Stimulated activated CD4-positive, alpha-beta T cell treated with anti-CD3 and anti-CD28 coated beads, Interleukin-4, amount 100 ng/mL, for 4 hours (primary cell): ENCODE measurements around the gene WDFY3.
"Not testable (repeated sequence)": the region's sequence is repeated elsewhere in the genome, so short reads cannot be mapped to it uniquely, and the experiment has no call there.

Source experiments
- DNase-seq, 2 experiments: peaks; one replicate each; pipeline ENCODE4 v3.0.0-alpha.2; 2020

The WDFY3 gene

DNA sequence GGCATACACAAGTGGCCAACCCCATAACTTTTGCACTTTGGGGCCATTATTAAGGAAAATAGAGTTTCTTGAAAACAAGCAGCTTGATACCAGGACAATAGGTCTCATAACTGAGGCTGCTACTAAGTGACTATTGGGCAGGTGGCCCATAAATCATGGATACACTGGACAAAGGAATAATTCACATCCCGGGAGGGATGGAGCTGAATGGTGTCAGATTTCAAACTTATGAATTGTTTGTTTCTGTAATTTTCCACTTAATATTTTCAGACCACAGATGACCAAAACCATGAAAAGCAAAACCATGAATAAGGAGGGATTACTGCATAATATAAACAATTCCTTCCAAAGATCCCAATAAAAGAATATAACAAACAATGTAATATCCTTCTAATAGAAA lies 114.4 kb downstream of the WDFY3 start:
- DNase-seq: no peak

DNA sequence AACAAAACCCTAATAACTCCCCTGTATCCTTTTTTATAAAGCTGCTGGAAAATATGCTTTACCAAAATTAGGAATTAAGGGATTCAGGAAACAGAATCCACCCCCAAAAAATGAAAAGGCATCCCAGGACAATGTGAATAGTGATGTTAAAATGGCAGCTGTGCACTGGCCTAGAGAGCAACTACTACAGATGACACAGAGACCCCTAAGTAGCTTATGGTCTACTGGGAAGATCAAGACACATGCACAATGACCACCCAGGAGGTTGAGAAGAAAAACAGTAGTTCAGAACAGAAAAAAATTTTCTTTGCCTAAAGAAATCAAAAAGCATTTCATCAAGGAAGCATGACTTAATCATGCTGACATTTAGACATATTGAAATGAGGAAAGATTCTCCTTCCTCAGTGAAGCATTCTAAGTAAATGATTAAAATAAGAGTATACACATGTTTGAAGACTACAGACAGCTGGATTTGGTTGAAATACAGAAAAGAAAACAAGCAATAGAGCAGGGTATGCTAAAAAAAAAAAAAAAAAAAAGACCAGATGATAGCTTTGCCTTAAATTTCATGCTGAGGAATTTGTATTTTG lies 117.3 kb downstream of the WDFY3 start:
- no peak for DNase-seq

DNA sequence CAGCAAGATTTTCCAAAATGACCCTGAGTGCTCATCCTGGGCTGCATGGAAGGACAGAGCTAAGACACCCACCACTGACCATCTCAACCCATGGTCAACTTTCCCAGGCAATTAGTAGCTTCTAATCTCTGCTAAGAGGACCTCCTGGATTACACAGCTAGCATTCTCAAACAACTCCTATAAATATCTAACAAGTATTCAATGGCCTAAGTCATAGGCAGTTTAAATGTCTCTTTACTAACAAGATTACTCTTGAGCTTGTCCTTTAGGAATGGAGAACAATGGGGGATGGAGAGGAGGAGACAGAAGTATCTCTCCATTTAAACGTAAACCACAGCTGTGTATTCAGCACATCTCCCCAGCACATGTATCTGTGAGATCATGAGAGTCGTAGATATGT lies 118.1 kb downstream of the WDFY3 start:
- no peak for DNase-seq

DNA sequence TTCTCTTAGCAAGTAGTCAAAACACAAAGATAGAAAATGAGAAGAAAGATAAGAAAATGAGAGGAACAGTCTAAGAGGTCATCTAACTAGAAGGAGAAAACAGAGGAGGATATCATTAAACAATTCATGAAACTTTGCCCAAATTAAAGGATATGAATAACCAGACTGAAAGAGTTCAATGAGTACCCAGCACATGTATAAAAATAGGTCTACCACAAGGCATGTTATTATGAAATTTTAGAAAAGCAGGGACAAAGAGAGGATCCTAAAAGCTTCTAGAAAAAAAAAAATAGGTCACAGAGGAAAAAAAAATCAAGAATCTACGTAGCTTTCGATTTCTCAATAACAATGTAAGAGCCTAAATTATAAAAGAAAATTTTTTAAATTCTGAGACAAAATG lies 118.5 kb downstream of the WDFY3 start:
- DNase-seq: no peak

DNA sequence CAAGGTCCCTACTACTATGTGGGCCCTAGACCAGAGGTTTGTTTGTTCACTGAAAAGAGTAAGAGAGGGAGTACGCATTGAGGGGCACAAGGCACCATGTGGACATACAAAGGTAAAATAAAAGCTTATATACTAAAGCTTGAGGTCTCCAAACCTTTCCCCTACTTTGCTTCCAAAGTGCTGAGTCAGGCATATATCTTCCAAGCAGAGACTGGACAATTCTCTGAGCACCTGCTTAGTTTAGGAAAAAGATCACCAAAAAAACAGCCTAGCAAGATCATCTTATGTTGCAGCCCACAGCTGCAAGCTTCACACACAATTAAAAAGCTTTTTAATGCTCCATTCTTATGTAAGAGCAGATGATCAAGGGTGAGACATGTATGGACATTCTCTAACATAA lies 119.5 kb downstream of the WDFY3 start:
- DNase-seq: no peak

DNA sequence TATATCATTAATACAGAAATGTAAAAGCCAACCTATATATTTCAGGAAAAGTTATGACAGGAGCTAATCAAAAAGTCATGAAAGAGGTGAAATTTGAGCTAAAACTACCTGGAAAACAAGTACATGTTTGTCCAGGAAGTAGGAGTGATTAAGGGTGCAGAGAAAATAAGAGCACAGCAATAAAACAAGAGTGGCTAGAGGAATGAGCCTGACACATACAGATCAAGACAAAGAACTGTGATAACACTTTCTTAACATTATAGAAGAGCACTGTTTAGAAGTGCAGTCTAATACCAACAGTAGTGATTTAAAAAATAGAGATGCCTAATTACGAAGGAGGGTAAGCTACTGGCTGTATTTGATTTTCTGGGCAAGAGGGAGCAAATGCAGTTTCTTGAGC lies 125.1 kb downstream of the WDFY3 start:
- no peak for DNase-seq

DNA sequence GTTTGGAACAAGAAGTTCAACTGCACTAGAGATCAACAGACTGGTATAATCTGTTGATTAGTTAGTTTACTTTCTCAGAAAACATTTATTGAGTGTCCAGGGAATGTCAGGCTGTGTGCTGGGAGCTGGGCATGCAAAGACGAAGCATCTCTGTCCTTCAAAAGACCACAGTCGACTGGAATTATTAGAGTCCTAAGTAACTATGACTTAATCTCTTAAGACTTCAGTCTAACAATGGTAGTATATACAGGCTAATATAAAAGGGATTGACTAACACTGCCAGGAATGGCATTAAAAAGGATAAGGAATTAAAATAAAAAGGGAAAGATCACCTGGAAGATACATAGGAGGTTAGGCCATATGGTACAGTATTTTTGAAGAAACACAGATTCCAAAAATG lies 128.7 kb downstream of the WDFY3 start:
- no peak for DNase-seq

DNA sequence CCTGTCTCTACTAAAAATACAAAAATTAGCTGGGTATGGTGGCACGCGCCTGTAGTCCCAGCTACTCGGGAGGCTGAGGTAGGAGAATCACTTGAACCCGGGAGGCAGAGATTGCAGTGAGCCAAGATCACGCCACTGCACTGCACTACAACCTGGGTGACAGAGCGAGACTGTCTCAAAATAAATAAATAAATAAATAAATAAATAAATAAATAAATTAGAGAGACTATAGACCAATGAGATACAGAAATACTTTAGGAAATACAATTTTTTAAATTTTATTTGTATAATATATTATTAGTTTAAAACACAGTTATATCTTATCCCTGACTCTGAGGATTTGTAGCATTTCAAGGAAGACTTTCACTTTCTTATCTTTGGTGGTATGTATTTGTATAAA lies 136.9 kb downstream of the WDFY3 start:
- DNase-seq: not testable (repeated sequence)

DNA sequence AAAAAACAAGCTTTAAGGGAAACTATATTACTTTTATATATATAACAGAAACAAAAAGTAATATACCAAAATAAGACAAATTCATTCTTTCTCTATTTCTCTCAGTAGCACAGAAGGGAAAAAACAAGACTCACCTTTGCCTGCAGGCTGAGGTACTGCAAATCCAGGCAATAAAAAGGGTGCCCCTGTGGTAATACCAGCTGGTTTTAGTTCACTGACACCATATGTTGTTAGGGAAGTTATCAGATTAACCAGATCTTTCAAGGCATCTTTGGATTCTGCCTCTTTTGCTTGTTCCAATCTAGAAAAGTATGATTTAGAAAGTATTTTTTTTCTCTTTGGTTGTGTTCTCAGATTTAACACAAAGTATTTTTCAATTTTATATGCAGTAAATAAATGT lies 139.8 kb downstream of the WDFY3 start:
- DNase-seq: no peak

DNA sequence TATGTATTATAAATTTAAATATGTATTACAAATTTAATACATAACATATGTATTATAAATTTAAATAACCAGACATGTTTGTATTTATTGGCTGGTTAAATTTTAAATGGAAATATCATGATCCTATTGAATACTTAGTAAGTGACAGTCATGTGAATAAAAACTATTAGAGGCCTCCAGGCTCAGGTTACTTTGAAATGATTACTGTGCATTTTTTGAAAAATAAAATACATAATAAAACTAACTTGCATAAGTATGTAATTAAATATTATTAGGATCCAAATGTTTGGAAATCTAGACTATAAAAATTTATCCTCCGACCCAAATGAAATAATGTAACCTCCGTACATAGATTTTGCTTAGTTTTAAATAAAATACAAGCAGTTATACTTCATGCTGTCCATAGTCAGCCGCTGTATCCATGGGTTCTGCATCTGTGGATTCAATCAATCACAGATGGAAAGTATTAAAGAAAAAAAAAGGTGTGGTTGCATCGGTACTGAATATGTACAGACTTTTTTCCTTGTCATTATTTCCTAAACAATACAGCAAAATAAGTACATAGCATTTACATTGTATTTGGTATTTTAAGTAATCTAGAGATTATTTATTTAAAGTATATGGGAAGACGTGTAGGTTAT lies 140.7 kb downstream of the WDFY3 start:
- no peak for DNase-seq

DNA sequence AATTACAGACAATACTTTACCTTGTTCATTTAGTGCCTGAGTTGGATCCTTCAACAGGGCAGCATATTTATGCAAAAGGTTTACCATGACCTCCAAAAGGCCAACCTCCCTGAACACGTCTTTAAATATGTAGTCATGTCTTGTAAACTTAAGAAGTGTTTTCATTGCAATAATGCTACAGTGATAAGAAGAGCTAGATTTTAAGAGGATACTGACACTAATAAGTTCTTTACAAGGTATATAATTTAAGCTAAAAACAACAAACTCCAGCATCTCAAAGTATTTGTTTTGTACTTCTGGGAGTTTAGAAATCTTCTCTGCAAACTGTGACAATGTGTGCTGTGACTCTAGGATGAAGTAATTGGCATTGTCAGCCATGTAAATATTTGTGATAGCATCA lies 145.4 kb downstream of the WDFY3 start:
- no peak for DNase-seq

DNA sequence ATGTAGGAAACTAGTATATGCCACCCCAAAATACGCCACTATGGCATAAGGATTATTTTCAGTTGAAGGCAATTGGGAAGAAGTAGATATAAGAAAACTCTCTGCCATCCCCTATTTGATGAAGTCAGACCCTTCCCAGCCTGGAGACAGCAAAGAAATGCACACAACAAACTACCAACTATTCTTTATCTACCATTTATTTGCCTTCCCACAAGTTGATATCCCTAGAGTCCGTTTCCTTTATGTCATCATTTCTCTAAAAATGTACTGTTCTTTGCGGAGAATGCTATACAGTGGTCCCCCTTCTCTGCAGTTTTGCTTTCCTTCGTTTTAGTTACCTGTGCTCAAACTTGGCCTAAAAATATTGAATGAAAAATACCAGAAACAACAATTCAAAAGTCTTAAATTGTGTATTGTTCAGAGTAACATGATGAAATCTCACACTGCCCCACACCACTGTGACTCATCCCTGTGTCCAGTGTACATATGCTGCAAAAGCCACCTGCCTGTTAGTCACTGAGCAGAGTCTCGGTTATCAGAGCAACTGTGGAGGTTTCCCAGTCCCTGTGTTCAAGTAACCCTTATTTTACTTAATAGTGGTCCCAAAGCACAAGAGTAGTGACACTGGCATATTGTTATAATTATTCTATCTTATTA lies 152.3 kb downstream of the WDFY3 start:
- no peak for DNase-seq

DNA sequence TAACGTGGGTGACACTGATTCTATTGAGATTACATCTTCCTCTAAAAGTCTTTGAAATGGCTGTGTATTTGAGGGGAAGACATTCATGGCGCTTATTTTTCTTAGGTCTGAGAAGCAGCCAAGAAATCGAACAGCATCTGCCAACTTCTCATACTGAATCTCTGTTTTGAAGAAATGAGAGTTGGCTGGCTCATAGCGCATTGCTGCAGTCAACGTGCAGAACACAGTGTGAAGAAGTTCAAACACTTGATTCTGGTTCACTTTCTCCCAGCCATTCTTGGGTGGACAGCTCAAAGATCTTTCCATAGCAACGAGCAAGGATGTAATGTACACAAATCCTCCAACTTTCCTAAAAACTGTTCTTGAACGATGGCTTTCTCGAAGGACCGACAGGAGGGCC lies 156.5 kb downstream of the WDFY3 start:
- no peak for DNase-seq

DNA sequence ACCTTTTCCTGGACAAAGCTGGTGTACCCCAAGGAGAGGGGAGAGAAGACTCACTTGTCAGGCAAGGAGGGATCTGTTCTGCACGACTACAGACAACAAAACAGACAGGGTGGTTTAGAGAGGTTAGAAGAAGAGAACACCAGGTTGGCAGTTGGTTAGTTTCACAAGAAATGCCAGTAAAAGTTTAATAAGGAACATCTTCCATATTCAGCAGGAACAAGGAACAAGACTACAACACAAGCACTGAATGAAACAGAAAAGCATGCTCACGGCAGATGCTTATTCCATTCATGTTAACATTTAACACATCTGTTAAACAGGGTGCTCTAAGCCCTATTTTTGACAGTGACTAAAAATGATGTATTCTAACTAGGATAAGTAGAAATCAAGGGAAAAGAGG lies 158.2 kb downstream of the WDFY3 start:
- DNase-seq: no peak

DNA sequence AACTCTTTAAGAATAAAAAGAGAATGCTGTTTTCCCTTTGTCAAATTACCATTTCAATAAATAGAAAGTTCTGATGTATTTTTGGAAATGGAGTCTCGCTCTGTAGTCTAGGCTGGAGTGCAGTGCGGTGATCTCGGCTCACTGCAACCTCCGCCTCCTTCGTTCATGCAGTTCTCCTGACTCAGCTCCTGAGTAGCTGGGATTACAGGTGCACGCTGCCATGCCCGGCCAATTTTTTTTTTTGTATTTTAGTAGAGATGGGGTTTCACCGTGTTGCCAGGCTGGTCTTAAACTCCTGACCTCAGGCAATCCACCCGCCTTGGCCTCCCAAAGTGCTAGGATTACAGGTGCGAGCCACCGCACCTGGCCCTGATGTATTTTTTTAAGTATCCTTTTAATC lies 159.9 kb downstream of the WDFY3 start:
- DNase-seq: not testable (repeated sequence)

DNA sequence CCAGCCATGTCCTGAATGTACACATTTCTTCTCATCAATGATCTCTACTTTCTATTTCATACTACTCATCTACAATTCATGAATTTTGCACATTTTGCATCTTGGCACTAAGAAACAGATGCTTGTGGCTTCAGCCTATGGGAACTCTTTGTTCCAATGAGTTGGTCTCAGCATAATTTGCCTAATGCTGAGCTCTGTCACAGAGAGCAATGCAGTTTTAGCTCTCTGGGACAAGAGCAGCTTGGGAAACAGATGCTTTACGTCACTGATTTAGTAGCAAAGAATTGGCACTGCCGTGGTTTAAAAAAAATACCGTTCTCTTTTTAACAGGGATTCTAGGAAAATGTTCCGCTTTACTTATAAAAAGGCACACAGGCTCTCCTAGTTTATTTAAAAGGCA lies 162.4 kb downstream of the WDFY3 start:
- no peak for DNase-seq

DNA sequence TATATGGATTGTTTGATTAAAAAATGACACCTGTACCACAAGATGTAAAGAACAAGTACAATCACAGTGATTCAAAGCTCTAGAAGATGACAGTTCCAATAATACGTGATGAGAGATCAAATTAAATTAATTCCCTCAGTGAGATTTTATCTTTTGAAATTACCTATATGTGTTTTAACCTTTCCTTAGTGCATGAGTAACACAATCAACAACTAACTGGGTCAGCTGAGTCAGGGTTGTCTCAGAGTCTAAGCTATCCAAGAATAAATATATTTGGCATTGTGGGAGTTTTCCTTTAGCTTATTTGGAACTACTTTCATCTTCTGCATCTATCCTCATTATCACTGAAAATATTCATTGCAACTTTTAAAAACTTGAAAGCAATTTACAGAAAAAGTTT lies 162.8 kb downstream of the WDFY3 start:
- no peak for DNase-seq

DNA sequence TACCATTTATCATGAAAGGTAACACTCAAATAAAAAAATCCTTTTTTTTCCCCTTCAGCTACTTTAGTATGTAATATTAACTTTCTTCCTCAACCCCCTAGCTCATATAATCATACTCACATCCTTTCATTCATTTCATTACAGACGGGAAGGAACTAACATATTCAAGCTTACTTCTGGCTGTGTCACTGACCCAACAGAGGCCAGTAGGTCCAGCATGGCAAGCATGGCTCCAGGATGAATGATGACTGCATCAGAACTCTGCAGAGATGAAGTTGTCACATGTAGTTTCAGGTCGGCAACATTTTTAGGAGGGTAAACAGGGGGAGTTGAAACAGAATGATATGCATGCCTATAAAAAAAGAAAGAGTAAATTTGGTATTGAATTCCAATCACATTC lies 163.4 kb downstream of the WDFY3 start:
- no peak for DNase-seq

DNA sequence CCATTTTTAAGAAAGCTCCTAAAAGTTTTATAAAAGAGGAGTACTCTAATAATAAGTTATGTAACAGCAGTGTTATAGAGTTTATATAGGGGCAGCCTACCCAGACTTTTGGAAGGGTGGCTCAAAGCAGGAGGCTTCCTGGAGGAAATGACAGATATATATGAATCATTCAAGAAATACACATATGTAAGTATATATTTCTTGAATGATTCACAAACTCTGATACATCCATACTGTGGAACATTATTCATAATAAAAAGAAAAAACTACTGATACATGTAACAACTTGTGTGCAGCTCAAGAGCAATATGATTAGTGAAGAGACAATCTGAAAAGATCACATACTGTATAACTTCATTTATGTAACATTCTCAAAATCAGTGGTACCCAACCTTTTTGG lies 166.2 kb downstream of the WDFY3 start:
- no peak for DNase-seq

DNA sequence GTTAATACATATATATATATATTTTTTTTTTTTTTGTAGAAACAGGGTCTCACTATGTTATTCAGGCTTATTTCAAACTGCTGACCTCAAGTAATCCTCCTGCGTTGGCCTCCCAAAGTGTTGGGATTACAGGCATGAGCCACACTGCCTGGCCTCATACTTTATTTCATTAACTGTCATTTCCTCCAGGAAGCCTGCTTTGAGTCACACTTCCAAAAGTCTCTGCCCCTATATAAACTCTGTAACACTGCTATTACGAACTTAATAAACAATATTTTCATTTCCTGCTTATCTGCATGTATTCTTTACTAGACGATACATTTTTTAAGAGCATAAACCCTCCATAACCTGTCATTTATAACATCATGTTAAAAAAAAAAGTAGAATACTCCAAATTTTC lies 167.2 kb downstream of the WDFY3 start:
- no peak for DNase-seq

DNA sequence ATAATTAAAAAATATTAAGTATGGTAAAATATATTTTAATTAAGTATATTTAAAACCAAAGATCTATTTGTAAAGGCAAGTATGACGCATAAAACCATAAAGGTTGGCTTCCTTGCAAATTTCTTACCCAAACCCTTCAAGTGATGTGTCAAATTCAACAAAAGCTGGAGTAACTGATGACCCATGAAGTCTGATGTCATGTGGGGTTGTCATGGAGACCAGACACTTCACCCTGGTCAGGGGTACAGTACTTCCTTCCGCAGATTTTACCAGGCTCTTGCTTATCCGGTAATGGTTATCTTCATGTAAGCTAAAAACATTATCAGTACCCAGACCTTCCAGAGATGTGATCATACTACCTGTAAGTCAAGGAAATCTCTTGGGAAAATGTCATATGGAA lies 170.1 kb downstream of the WDFY3 start:
- no peak for DNase-seq

DNA sequence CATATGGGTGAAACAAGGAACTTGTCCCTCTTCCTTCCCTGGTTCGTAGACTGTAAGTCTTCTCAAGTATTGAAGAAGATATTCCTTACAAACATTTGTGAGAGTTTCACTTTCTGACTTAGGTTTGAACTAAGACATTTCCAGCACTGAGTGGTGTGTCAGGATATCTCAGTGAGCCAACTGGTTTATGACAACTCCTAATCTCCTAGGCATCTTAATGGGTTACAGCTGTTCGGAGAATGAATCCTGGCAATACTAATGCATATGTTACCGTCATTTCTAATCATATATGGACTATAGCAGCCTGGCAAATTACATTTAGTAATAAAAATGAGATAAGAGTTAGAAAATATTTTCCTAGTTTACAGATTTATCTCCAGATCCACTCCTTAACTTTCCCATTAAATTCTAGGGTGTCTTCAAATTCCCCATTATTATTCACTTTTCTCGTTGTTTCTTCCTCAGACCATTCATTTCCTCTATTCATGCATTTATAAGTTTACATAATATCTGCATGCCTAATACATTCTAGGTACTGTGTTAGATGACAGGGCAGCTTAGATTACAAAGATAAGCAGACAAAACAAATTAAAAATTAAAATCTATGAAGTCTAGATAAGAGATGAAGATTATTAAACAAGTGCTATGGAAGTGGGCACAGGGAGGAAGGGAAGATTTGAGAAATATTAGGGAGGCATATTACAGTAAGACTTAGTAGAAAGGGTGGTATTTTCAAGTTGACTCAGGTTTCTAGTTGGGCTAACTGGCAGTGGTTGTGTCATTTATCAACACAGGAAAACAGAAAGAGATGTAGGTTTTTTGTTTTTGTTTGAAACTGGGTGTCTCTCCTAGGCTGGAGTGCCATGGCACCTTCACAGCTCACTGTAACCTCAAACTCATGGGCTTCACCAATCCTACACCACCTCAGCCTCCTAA lies 173.9 kb downstream of the WDFY3 start:
- DNase-seq: no peak

DNA sequence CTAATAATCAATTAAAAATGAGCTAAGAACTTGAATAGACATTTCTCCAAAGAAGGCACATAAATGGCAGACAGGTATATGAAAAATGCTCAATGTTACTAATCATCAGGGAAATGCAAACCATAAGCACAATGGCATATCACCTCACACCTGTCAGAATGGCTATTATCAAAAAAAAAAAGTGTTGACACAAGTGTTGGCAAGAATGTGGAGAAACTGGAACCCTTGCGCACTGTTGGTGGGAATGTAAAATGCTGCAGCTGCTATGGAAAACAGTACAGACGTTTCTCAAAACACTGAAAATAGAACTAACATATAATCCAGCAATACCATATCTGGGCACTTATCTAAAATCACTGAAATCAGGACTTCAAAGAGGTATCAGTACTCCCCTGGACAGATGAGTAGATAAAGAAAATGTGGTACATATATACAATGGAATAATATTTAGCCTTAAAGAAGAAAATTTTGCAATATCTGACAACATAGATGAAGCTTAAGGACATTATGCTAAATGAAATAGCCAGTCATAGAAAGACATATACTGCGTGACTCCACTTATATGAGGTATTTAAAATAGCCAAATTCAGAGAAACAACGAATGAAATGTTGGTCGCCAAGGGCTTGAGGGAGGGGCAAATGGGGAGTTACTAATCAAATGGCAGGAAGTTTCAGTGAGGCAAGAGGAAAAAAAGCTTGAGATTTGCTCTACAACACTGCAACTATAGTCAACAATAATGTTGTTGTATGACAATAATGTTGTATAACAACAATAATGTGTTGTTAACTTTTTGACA lies 175.5 kb downstream of the WDFY3 start:
- no peak for DNase-seq
